ENCODE data around the gene PDE1C. TPM values are rescaled to one million over a fixed set of nuclear protein-coding genes. Genes with fewer than 3 reads are reported as not detected.

Gene PDE1C
- total RNA-seq, 5 donors from 2014 or later (not counting 1 experiment from before 2014, with no cell fraction given): not detected

GRCh38 chr7:32092346-32092745 is 22.1 kb upstream of the PDE1C start:
- no peak for ATAC-seq (replicated peaks in 1 of 4)
- Histone ChIP-seq H3K4me3 (ENCODE audit: control insufficient read depth in 1 of 2, extremely low read depth in 1 of 2, low read length in 1 of 2) (no peak overlapping the region), H3K36me3 (ENCODE audit: control insufficient read depth in 2 of 2, extremely low read depth in 1 of 2, insufficient read depth in 1 of 2, low read length in 1 of 2) (no peaks in the 10 kb centered on the region), H3K27me3 (replicated peaks in 1 of 2; ENCODE audit: control insufficient read depth in 2 of 2, extremely low read depth in 1 of 2, insufficient read depth in 2 of 2, low read length in 1 of 2) (no peaks in the 10 kb centered on the region), H3K27ac (ENCODE audit: low read length) (no peak overlapping the region), H3K9me3 (no peaks in the 10 kb centered on the region), H3K4me1 (ENCODE audit: control insufficient read depth in 1 of 2, extremely low read depth in 1 of 2, insufficient read depth in 2 of 2, low read length in 2 of 2) (no peaks in the 10 kb centered on the region)
- no peak overlapping the region for H3K27ac Mint-ChIP-seq
- no peak for DNase-seq
- no peaks in the 10 kb centered on the region for H3K36me3 Mint-ChIP-seq
- POLR2A ChIA-PET: no interaction called here
- CTCF ChIA-PET: no interaction called here
- no peaks in the 10 kb centered on the region for H3K4me1 Mint-ChIP-seq
- H3K27me3 Mint-ChIP-seq: no peaks in the 10 kb centered on the region
- no peak overlapping the region for H3K4me3 Mint-ChIP-seq
- H3K9me3 Mint-ChIP-seq: peaks cover 0 to 9% (median 0%) of the 10 kb centered on the region in 3 donors
- no CpG with 5 or more reads among the region's 1 CpG for WGBS (ENCODE audit: insufficient coverage)

- H3K27ac Mint-ChIP-seq: no peak overlapping the region
- DNase-seq (no peak), ATAC-seq (replicated peaks in 1 of 4) (no peak)
- no peaks in the 10 kb centered on the region for H3K36me3 Mint-ChIP-seq
- H3K9me3 Mint-ChIP-seq: peaks cover 0 to 9% (median 0%) of the 10 kb centered on the region in 3 donors
- H3K36me3 ChIP-seq (ENCODE audit: control insufficient read depth in 2 of 2, extremely low read depth in 1 of 2, insufficient read depth in 1 of 2, low read length in 1 of 2): no peaks in the 10 kb centered on the region
- no peak overlapping the region for H3K4me3 Mint-ChIP-seq
- 75% methylated on average over 2 of the region's 4 CpGs for WGBS (ENCODE audit: insufficient coverage)
- CTCF ChIA-PET: no interaction called here
- no peaks in the 10 kb centered on the region for H3K9me3 ChIP-seq
- H3K27me3 Mint-ChIP-seq: no peaks in the 10 kb centered on the region
- H3K27me3 ChIP-seq (replicated peaks in 1 of 2; ENCODE audit: control insufficient read depth in 2 of 2, extremely low read depth in 1 of 2, insufficient read depth in 2 of 2, low read length in 1 of 2): no peaks in the 10 kb centered on the region
- H3K27ac ChIP-seq (ENCODE audit: low read length): no peak overlapping the region
- POLR2A ChIA-PET: no interaction called here
- H3K4me1 ChIP-seq (ENCODE audit: control insufficient read depth in 1 of 2, extremely low read depth in 1 of 2, insufficient read depth in 2 of 2, low read length in 2 of 2): no peaks in the 10 kb centered on the region
- H3K4me3 ChIP-seq (ENCODE audit: control insufficient read depth in 1 of 2, extremely low read depth in 1 of 2, low read length in 1 of 2): no peak overlapping the region
- H3K4me1 Mint-ChIP-seq: no peaks in the 10 kb centered on the region
Measured at GRCh38 chr7:32091608-32092210, 21.5 kb upstream of the PDE1C start.

- ChIA-PET POLR2A (no interaction called here), CTCF (no interaction called here)
Measured at GRCh38 chr7:32089678-32090077, 19.5 kb upstream of the PDE1C start.

GRCh38 chr7:32089256-32089655 is 19.0 kb upstream of the PDE1C start:
- Mint-ChIP-seq H3K4me1 (no peaks in the 10 kb centered on the region), H3K9me3 (peaks cover 0 to 9% (median 0%) of the 10 kb centered on the region in 3 donors), H3K4me3 (no peak overlapping the region), H3K27me3 (no peaks in the 10 kb centered on the region), H3K27ac (no peak overlapping the region), H3K36me3 (no peaks in the 10 kb centered on the region)
- no peaks in the 10 kb centered on the region for H3K9me3 ChIP-seq
- 66% methylated on average over 4 of the region's 5 CpGs for WGBS (ENCODE audit: insufficient coverage)
- CTCF ChIA-PET: interaction anchor here in 1 of 2 donors (0.6 kb wide), 1 partner anchor 121 kb away, joined by 3 read pairs; no protein-coding TSS in a partner anchor
- ATAC-seq (replicated peaks in 1 of 4) (no peak), DNase-seq (no peak)
- no peaks in the 10 kb centered on the region for H3K27me3 ChIP-seq (replicated peaks in 1 of 2; ENCODE audit: control insufficient read depth in 2 of 2, extremely low read depth in 1 of 2, insufficient read depth in 2 of 2, low read length in 1 of 2)
- POLR2A ChIA-PET: no interaction called here
- H3K27ac ChIP-seq (ENCODE audit: low read length): no peak overlapping the region
- no peaks in the 10 kb centered on the region for H3K36me3 ChIP-seq (ENCODE audit: control insufficient read depth in 2 of 2, extremely low read depth in 1 of 2, insufficient read depth in 1 of 2, low read length in 1 of 2)
- no peaks in the 10 kb centered on the region for H3K4me1 ChIP-seq (ENCODE audit: control insufficient read depth in 1 of 2, extremely low read depth in 1 of 2, insufficient read depth in 2 of 2, low read length in 2 of 2)
- H3K4me3 ChIP-seq (ENCODE audit: control insufficient read depth in 1 of 2, extremely low read depth in 1 of 2, low read length in 1 of 2): no peak overlapping the region

More at GRCh38 chr7:32089678-32090077, 19.5 kb upstream of the PDE1C start:
- Histone ChIP-seq H3K4me3 (ENCODE audit: control insufficient read depth in 1 of 2, extremely low read depth in 1 of 2, low read length in 1 of 2) (no peak overlapping the region), H3K27ac (ENCODE audit: low read length) (no peak overlapping the region), H3K27me3 (replicated peaks in 1 of 2; ENCODE audit: control insufficient read depth in 2 of 2, extremely low read depth in 1 of 2, insufficient read depth in 2 of 2, low read length in 1 of 2) (no peaks in the 10 kb centered on the region), H3K36me3 (ENCODE audit: control insufficient read depth in 2 of 2, extremely low read depth in 1 of 2, insufficient read depth in 1 of 2, low read length in 1 of 2) (no peaks in the 10 kb centered on the region), H3K4me1 (ENCODE audit: control insufficient read depth in 1 of 2, extremely low read depth in 1 of 2, insufficient read depth in 2 of 2, low read length in 2 of 2) (no peaks in the 10 kb centered on the region), H3K9me3 (no peaks in the 10 kb centered on the region)
- Mint-ChIP-seq H3K27ac (no peak overlapping the region), H3K27me3 (no peaks in the 10 kb centered on the region), H3K9me3 (peaks cover 0 to 9% (median 0%) of the 10 kb centered on the region in 3 donors), H3K36me3 (no peaks in the 10 kb centered on the region), H3K4me1 (no peaks in the 10 kb centered on the region), H3K4me3 (no peak overlapping the region)
- DNase-seq (no peak), ATAC-seq (replicated peaks in 1 of 4) (no peak)

- no peaks in the 10 kb centered on the region for H3K36me3 Mint-ChIP-seq
- no peak overlapping the region for H3K4me3 ChIP-seq (ENCODE audit: control insufficient read depth in 1 of 2, extremely low read depth in 1 of 2, low read length in 1 of 2)
- peaks cover 0 to 9% (median 0%) of the 10 kb centered on the region in 3 donors for H3K9me3 Mint-ChIP-seq
- H3K27me3 Mint-ChIP-seq: no peaks in the 10 kb centered on the region
- no peaks in the 10 kb centered on the region for H3K36me3 ChIP-seq (ENCODE audit: control insufficient read depth in 2 of 2, extremely low read depth in 1 of 2, insufficient read depth in 1 of 2, low read length in 1 of 2)
- H3K27ac Mint-ChIP-seq: no peak overlapping the region
- H3K4me3 Mint-ChIP-seq: no peak overlapping the region
- DNase-seq: no peak
- H3K9me3 ChIP-seq: no peaks in the 10 kb centered on the region
- 91% methylated on average over 16 of the region's 18 CpGs for WGBS (ENCODE audit: insufficient coverage)
- ATAC-seq (replicated peaks in 1 of 4): no peak
- no peaks in the 10 kb centered on the region for H3K4me1 Mint-ChIP-seq
- no peak overlapping the region for H3K27ac ChIP-seq (ENCODE audit: low read length)
- CTCF ChIA-PET: no interaction called here
- no peaks in the 10 kb centered on the region for H3K4me1 ChIP-seq (ENCODE audit: control insufficient read depth in 1 of 2, extremely low read depth in 1 of 2, insufficient read depth in 2 of 2, low read length in 2 of 2)
- POLR2A ChIA-PET: no interaction called here
- no peaks in the 10 kb centered on the region for H3K27me3 ChIP-seq (replicated peaks in 1 of 2; ENCODE audit: control insufficient read depth in 2 of 2, extremely low read depth in 1 of 2, insufficient read depth in 2 of 2, low read length in 1 of 2)
Measured at GRCh38 chr7:32088451-32088881, 18.3 kb upstream of the PDE1C start.

GRCh38 chr7:32079510-32079909 is 9.3 kb upstream of the PDE1C start:
- no peak for DNase-seq
- H3K4me1 ChIP-seq (ENCODE audit: control insufficient read depth in 1 of 2, extremely low read depth in 1 of 2, insufficient read depth in 2 of 2, low read length in 2 of 2): no peaks in the 10 kb centered on the region
- no peak overlapping the region for H3K4me3 ChIP-seq (ENCODE audit: control insufficient read depth in 1 of 2, extremely low read depth in 1 of 2, low read length in 1 of 2)
- ATAC-seq (replicated peaks in 1 of 4): no peak
- ChIA-PET CTCF (no interaction called here), POLR2A (no interaction called here)
- Mint-ChIP-seq H3K36me3 (no peaks in the 10 kb centered on the region), H3K9me3 (peaks cover 6 to 11% (median 8%) of the 10 kb centered on the region in 3 donors), H3K27me3 (peaks cover 0 to 5% of the 10 kb centered on the region in 2 donors), H3K4me3 (no peak overlapping the region), H3K27ac (no peak overlapping the region), H3K4me1 (no peaks in the 10 kb centered on the region)
- no peak overlapping the region for H3K27ac ChIP-seq (ENCODE audit: low read length)
- peaks cover 0 to 2% of the 10 kb centered on the region in 2 experiments for H3K27me3 ChIP-seq (replicated peaks in 1 of 2; ENCODE audit: control insufficient read depth in 2 of 2, extremely low read depth in 1 of 2, insufficient read depth in 2 of 2, low read length in 1 of 2)
- H3K9me3 ChIP-seq: no peaks in the 10 kb centered on the region
- WGBS (ENCODE audit: insufficient coverage): no CpG with 5 or more reads among the region's 6 CpGs
- H3K36me3 ChIP-seq (ENCODE audit: control insufficient read depth in 2 of 2, extremely low read depth in 1 of 2, insufficient read depth in 1 of 2, low read length in 1 of 2): no peaks in the 10 kb centered on the region

- ATAC-seq (replicated peaks in 1 of 4) (no peak), DNase-seq (no peak)
- peaks cover 0 to 5% of the 10 kb centered on the region in 2 donors for H3K27me3 Mint-ChIP-seq
- H3K4me1 Mint-ChIP-seq: no peaks in the 10 kb centered on the region
- H3K9me3 Mint-ChIP-seq: peaks cover 6 to 12% (median 11%) of the 10 kb centered on the region in 3 donors
- H3K27ac Mint-ChIP-seq: no peak overlapping the region
- Histone ChIP-seq H3K36me3 (ENCODE audit: control insufficient read depth in 2 of 2, extremely low read depth in 1 of 2, insufficient read depth in 1 of 2, low read length in 1 of 2) (no peaks in the 10 kb centered on the region), H3K4me1 (ENCODE audit: control insufficient read depth in 1 of 2, extremely low read depth in 1 of 2, insufficient read depth in 2 of 2, low read length in 2 of 2) (no peaks in the 10 kb centered on the region), H3K9me3 (no peaks in the 10 kb centered on the region), H3K27ac (ENCODE audit: low read length) (no peak overlapping the region), H3K27me3 (replicated peaks in 1 of 2; ENCODE audit: control insufficient read depth in 2 of 2, extremely low read depth in 1 of 2, insufficient read depth in 2 of 2, low read length in 1 of 2) (peaks cover 0 to 2% of the 10 kb centered on the region in 2 experiments), H3K4me3 (ENCODE audit: control insufficient read depth in 1 of 2, extremely low read depth in 1 of 2, low read length in 1 of 2) (no peak overlapping the region)
- ChIA-PET CTCF (no interaction called here), POLR2A (no interaction called here)
- WGBS (ENCODE audit: insufficient coverage): no CpG with 5 or more reads among the region's 2 CpGs
- H3K4me3 Mint-ChIP-seq: no peak overlapping the region
- no peaks in the 10 kb centered on the region for H3K36me3 Mint-ChIP-seq
Measured at GRCh38 chr7:32078824-32079223, 8.6 kb upstream of the PDE1C start.
